ENCODE data around the gene KCNQ1.

GRCh38 chr11:2402890-2403645, 41.7 kb upstream of the KCNQ1 start:
- no peak for TF ChIP-seq CTCF (IDR thresholded peaks at IDR 0.05)
- TF ChIP-seq SMAD3 (CRISPR knock-in tag; IDR thresholded peaks at IDR 0.05; ENCODE audit: borderline replicate concordance), result no peak
- no peak for TF ChIP-seq KAT7 (CRISPR knock-in tag; IDR thresholded peaks at IDR 0.05; ENCODE audit: borderline replicate concordance)
- no peak for TF ChIP-seq TP53 (CRISPR knock-in tag; IDR thresholded peaks at IDR 0.05)
- no peak for TF ChIP-seq USF1 (CRISPR knock-in tag; IDR thresholded peaks at IDR 0.05)
- TF ChIP-seq NFE2L1 (CRISPR knock-in tag; IDR thresholded peaks at IDR 0.05), result no peak
- no peak for TF ChIP-seq GRHL2 (CRISPR knock-in tag; IDR thresholded peaks at IDR 0.05; ENCODE audit: insufficient replicate concordance, severe bottlenecking)
- TF ChIP-seq OVOL2 (CRISPR knock-in tag; IDR thresholded peaks at IDR 0.05; ENCODE audit: borderline replicate concordance), result no peak
- TF ChIP-seq SMAD4 (CRISPR knock-in tag; IDR thresholded peaks at IDR 0.05), result no peak

Measured in WTC11 (cell line).